Measurements from ENCODE around the gene ASB2. TPM values are rescaled to one million over a fixed set of nuclear protein-coding genes. Genes with fewer than 3 reads are reported as not detected.
A peak's percentile ranks its signal among the peaks of the same experiment; 100 is the strongest.

Gene ASB2
- polyA plus RNA-seq, 1 of the 3 experiments (the other 2 are of a cell fraction), result 0.15 TPM

- TF ChIP-seq, protein P1, sequence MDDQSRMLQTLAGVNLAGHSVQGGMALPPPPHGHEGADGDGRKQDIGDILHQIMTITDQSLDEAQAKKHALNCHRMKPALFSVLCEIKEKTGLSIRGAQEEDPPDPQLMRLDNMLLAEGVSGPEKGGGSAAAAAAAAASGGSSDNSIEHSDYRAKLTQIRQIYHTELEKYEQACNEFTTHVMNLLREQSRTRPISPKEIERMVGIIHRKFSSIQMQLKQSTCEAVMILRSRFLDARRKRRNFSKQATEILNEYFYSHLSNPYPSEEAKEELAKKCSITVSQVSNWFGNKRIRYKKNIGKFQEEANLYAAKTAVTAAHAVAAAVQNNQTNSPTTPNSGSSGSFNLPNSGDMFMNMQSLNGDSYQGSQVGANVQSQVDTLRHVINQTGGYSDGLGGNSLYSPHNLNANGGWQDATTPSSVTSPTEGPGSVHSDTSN (IDR thresholded peaks at IDR 0.05), result no peak
- TF ChIP-seq MXI1 (IDR thresholded peaks at IDR 0.05; ENCODE audit: low read depth, low read length) (no peak), GABPA (IDR thresholded peaks at IDR 0.05; ENCODE audit: low read depth) (no peak), JUND (IDR thresholded peaks at IDR 0.05) (no peak), RXRA (IDR thresholded peaks at IDR 0.05; ENCODE audit: borderline replicate concordance, low read depth) (no peak), RFX5 (IDR thresholded peaks at IDR 0.05; ENCODE audit: low read length) (no peak), SMC3 (IDR thresholded peaks at IDR 0.05; ENCODE audit: low read depth, low read length) (peak; percentile 92), USF2 (IDR thresholded peaks at IDR 0.05; ENCODE audit: borderline replicate concordance, low read depth, low read length) (no peak), NFIC (IDR thresholded peaks at IDR 0.05; ENCODE audit: borderline replicate concordance) (no peak), MEF2A (IDR thresholded peaks at IDR 0.05; ENCODE audit: borderline replicate concordance, low read depth) (no peak), ELF1 (IDR thresholded peaks at IDR 0.05) (no peak)
- TF ChIP-seq, protein P2, sequence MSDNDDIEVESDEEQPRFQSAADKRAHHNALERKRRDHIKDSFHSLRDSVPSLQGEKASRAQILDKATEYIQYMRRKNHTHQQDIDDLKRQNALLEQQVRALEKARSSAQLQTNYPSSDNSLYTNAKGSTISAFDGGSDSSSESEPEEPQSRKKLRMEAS (IDR thresholded peaks at IDR 0.05; ENCODE audit: low read depth), result peak; percentile 42; the same call in 1 of the 2 replicates
These were observed 25.4 kb upstream of the ASB2 start (continued) for GRCh38 chr14:94001501-94002396.

DNA sequence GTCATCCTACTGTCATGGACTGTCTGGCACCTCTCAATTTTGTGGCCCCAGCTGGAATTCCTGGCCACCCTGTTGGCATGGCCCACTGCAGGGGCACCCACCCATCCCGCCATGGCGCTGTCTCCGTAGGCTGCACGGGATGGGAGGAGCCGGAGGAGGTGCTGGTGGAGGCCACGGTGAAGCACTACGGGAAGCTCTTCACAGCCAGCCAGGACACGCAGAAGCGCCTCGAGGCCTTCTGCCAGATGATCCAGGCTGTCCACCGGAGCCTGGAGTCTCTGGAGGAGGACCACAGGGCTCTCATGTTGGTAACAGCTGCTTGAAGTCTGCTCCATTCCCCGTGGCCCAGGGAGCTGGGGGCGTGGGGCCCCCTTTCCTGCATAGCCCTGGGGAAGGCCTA is 24.6 kb upstream of the ASB2 start:
- 73% methylated on average over 3 of the region's 13 CpGs for WGBS (ENCODE audit: low lambda C conversion rate)
- Histone ChIP-seq H3K4me1 (ENCODE audit: control insufficient read depth in 1 of 2, insufficient read depth in 2 of 2, low read depth in 1 of 2, low read length in 1 of 2) (peaks cover 0 to 5% of the 10 kb centered on the region in 2 experiments; a peak in 1 of 4 replicates), H4K20me1 (ENCODE audit: insufficient read depth) (no peaks in the 10 kb centered on the region), H3K36me3 (replicated peaks in 1 of 2; ENCODE audit: control insufficient read depth in 1 of 2, insufficient read depth in 2 of 2, low read length in 1 of 2) (no peaks in the 10 kb centered on the region), H2AFZ (ENCODE audit: low read depth) (no peak overlapping the region), H3K27ac (ENCODE audit: low read depth in 2 of 2, low read length in 1 of 2) (no peak overlapping the region), H3K9me2 (no peaks in the 10 kb centered on the region), H3K79me2 (ENCODE audit: insufficient read depth) (no peaks in the 10 kb centered on the region), H3K4me3 (ENCODE audit: low read depth in 2 of 2, low read length in 1 of 2) (no peak overlapping the region), H3K9ac (no peak overlapping the region), H3K9me3 (no peaks in the 10 kb centered on the region), H3K27me3 (ENCODE audit: insufficient read depth) (no peaks in the 10 kb centered on the region), H3K4me2 (no peak overlapping the region), H3F3A (replicated peaks; ENCODE audit: insufficient read depth) (no peaks in the 10 kb centered on the region)
- POLR2A ChIA-PET, result interaction anchor here (1.1 kb wide), 1 partner anchor 61 kb away, joined by 4 read pairs; no protein-coding TSS in a partner anchor
- no peak for DNase-seq
- TF ChIP-seq EP300 (IDR thresholded peaks at IDR 0.05; ENCODE audit: borderline replicate concordance in 1 of 2, low read depth in 1 of 2, low read length in 1 of 2) (no peak), RCOR1 (IDR thresholded peaks at IDR 0.05; ENCODE audit: low read length) (no peak)
- CTCF ChIA-PET, result interaction anchor here (0.6 to 11.9 kb wide), 26 partner anchors 9 to 360 kb away, joined by 3 to 219 read pairs (median 4); partner anchors contain the start of gene OTUB2

All from SK-N-SH (cell line).